Pons (tissue), 1 donor: Measurements from ENCODE around the gene CMC1.
"Not testable (repeated sequence)": the region's sequence is repeated elsewhere in the genome, so short reads cannot be mapped to it uniquely, and the experiment has no call there.

Experiments used
- DNase-seq: peaks from one replicate; pipeline ENCODE4 v3.0.0-alpha.2; 2016; ENCODE audit warnings: low spot score

Gene CMC1

GRCh38 chr3:28241221-28242160 lies at the start of gene CMC1:
Gene CMC1 (plus strand): TSS chr3:28241619. CDS start chr3:28241794, 175 bp downstream.
- DNase-seq, result peak; percentile 96

DNA sequence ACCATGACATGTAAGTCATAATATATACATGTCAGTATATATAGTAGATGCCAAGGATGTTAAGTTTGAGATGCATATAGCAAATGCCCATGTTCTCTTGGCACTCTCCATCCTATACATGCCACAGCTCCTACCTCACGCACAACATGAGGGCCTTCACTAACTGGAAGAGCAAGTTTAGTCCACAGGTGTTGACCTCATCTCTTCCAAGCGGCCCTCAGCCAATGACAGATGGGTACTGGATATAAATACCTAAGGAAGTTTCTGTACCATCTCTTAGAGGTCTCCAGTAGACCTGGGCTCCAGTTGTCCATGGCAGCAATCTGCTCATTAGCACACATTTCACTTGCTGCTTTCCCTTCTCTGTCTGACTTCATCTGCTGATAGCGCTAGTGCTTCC lies 43.3 kb upstream of the CMC1 start:
- no peak for DNase-seq

DNA sequence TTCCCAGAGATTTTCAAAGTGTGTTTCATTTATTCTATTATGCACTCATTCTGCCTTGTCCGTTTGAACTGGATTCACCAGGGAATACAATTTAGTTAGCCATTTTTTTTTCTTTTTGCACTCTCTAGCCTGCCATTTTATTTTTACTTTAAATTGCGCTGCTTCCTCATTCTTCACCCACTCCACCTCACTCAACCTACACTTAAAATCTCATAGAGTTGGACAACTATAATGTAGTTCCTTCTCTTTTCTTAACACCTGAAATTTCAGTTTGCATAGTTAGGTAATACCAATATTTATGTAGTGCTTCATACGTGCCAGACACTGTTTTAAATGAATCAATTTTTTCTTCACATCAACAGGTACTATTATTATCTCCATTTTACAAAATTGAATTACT lies 42.4 kb upstream of the CMC1 start:
- no peak for DNase-seq

- not testable (repeated sequence) for DNase-seq
Observed at GRCh38 chr3:28199643-28200042, 41.8 kb upstream of the CMC1 start.

DNA sequence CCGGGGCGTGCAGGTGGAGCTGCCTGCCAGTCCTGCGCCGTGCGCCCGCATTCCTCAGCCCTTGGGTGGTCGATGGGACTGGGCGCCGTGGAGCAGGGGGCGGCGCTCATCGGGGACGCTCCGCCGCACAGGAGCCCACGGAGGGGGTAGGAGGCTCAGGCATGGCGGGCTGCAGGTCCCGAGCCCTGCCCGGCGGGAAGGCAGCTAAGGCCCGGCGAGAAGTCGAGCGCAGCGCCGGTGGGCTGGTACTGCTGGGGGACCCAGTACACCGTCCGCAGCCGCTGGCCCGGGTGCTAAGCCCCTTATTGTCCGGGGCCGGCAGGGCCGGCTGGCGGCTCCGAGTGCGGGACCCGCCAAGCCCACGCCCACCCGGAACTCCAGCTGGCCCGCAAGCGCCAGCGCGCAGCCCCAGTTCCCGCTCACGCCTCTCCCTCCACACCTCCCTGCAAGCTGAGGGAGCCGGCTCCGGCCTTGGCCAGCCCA lies 41.0 kb upstream of the CMC1 start:
- not testable (repeated sequence) for DNase-seq

DNA sequence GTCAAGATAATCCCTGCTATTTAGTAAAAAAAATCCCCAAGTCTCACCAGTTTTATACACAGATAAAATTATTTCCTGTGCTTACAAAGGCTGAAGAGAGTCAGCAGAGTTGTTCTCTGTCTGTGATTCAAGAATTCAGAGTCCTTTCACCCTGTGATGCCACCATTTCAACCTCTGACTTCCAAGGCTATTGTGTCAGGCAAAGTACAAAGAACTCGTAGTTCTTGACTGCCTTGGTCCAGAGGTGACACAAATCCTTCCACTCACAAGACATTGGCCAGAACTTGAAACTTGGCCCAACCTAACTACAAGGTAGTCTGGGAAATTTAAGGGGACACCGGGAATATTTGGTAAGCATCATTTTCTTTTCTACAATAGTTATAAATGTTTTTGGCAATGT lies 34.9 kb upstream of the CMC1 start:
- DNase-seq, result no peak

- DNase-seq, result no peak
Observed at GRCh38 chr3:28207000-28207733, 34.3 kb upstream of the CMC1 start.

GRCh38 chr3:28210968-28211713 lies 30.3 kb upstream of the CMC1 start:
- no peak for DNase-seq

DNA sequence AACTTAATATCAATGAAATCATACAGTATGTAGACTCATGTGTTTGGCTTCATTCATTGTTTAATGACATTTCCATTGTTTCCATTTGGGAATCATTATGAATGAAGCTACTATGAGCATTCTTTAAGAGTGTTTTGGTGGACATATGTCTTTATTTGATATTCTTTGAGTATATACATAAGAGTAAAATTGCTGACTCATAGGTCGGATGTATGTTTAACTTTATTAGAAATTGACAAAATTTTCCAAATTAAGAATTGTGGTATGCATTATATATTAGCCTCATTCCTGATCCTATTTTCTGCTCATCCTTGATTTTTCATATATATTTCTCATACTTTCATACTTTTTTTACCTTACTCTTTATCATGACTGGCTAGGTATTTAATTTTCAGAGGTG lies 28.7 kb upstream of the CMC1 start:
- DNase-seq, result no peak

- no peak for DNase-seq
Observed at GRCh38 chr3:28215407-28215806, 26.0 kb upstream of the CMC1 start.

GRCh38 chr3:28218071-28218916 lies 23.1 kb upstream of the CMC1 start:
- DNase-seq, result no peak

- DNase-seq, result no peak
Observed at GRCh38 chr3:28218917-28219198, 22.6 kb upstream of the CMC1 start.

DNA sequence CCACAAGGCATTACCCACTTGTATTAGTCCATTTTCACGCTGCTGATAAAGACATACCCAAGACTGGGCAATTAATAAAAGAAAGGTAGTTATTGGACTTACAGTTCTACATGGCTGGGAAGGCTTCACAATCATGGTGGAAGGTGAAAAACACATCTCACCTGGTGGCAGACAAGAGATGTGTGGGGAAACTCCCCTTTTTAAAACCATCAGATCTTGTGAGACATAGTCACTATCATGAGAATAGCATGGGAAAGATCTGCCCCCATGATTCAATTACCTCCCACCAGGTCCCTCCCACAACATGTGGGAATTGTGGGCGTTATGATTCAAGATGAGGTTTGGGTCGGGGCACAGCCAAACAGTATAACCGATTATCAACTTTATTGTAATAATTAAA lies 17.0 kb upstream of the CMC1 start:
- no peak for DNase-seq

- DNase-seq, result no peak
Observed at GRCh38 chr3:28226020-28226419, 15.4 kb upstream of the CMC1 start.

GRCh38 chr3:28228623-28229022 lies 12.8 kb upstream of the CMC1 start:
- DNase-seq, result no peak

- DNase-seq, result no peak
Observed at GRCh38 chr3:28232659-28233058, 8.8 kb upstream of the CMC1 start.

GRCh38 chr3:28234454-28234853 lies 7.0 kb upstream of the CMC1 start:
- DNase-seq, result no peak

DNA sequence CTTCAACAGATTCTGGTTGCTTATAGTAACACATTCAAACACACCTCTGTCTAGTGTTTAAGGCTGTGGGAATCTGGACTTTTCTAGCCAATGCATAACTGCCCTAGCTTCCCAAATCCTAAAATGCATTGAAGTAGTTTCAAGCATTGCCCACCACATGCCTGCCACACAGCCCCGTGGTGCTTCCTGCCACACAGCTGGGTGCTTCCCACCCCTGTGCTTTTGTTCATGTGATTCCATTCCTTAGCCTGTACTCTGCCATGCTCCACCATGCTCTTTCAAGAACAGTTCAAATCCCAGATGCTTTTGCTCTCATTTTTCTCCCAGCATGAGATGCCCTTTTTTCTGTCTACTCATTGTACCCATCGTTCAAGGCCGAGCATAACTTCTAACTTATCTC lies 2.3 kb upstream of the CMC1 start:
- no peak for DNase-seq

- DNase-seq, result no peak
Observed at GRCh38 chr3:28240441-28240840, 978 bp upstream of the CMC1 start.

DNA sequence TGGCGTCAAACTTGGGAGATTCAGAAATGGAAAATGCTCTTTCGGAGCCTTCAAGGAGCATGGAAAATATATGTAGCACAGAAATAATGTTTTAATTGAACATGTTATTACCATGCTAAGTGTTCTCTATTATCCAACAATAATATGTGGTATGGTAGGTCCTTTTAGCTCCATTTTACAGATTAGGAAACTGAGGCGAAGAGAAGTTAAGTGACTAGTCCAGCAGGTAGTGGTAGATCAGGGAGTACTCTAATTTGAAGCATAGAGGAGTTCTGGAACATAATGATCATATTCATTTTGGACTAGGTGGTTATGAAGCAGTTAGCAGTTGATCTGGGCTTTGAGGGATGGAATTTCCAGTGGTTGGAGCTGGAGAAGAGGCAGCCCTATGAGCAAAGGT lies 1.1 kb downstream of the CMC1 start:
- no peak for DNase-seq

DNA sequence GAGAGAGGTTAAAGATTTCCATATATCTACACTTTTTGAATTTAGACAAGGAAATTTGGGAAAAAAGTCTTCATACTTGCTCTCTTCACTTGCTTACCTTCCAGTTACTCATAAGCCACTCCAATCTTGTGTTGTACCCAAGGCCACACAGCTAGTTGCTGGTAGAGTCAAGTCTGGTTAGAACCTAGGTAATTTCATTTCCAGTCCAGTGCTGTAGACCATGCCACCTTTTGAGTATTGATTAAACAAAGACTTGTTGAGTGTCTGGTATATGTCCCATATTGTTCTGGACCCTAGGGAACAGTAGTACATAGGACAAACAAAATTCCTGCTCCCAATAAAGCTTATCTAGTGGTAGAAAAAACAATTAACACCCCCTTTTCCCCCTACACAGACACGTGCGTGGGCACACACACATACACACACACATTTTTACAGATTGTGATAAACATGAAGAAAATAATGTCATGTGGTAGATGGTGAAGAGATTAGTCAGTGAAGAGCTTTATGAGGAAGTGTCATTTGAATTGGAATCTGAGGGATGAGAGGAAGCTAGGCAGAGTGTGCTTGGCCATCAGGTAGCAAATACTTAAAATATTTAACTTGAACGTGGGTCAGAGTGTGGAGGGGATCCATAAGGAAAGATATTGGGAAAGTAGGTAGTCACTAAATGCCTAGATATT lies 2.1 kb downstream of the CMC1 start:
- no peak for DNase-seq
